HG03108 (cell line): ENCODE results near the gene PPP1R8.
"Not testable (repeated sequence)": the region's sequence is repeated elsewhere in the genome, so short reads cannot be mapped to it uniquely, and the experiment has no call there.

Source experiments
- ATAC-seq: cut with Tn5 transposase; IDR thresholded peaks from one replicate; pipeline ENCODE4 v1.9.1; 2021; ENCODE audit warnings: moderate library complexity; ENCODE audit not compliant: unreplicated experiment

The PPP1R8 gene

DNA sequence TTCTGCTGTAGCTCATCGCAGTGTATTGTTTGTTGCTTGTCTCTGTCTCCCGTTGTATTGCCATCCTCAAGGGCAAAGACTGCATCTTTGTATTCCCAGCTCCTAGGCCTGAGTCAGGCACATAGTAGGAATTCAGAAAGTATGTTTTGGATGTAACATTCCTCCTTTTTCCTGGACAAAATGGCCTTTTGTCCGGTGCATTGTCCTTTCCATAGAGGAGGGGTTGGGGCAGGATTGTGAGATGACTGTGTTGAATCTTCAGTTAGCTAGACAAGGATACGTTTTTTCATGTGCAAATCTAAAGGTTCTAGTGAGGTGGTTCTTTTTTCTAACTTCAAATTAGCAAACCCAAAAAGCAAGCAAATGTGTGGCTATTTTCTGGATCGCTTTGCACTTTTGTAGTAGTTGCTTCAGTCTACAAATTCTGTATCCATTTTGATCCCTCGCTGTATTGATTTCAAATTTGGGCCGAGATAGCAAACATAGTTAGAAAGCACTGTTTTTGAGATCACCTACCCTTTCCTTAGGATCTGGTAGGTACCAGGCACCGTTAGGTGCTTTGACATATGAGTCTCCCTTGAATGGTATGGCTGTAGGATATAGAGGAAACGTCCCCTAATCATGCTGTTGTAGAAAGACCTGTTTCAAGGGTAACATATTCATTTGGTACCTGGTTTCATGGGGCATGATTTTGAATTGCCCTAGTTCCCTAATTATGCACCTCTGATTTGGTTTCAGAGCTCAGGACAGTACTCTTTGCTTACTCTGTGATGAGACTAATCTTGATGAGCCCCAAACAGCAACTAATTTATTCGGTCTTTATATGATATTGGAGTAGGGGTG lies 1.2 kb downstream of the PPP1R8 start:
- ATAC-seq, result no peak

DNA sequence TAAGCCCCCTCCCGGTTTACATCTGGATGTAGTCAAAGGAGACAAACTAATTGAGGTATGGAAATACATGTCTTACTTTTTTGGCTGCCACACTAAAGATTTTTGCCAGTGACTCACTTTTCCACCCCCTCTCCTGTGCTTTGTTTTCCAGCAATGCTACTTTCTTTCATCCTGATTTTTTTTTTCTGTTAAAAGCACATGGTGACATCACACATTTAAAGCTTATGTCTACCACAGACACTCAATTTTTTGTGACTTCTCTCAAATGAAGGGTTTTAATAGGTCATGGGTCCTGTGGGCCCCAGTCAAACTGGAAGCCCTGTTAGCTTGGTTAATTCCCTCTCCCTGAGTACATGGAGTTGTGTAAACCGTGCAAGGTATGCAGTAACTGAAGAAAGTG lies 2.2 kb downstream of the PPP1R8 start:
- no peak for ATAC-seq

DNA sequence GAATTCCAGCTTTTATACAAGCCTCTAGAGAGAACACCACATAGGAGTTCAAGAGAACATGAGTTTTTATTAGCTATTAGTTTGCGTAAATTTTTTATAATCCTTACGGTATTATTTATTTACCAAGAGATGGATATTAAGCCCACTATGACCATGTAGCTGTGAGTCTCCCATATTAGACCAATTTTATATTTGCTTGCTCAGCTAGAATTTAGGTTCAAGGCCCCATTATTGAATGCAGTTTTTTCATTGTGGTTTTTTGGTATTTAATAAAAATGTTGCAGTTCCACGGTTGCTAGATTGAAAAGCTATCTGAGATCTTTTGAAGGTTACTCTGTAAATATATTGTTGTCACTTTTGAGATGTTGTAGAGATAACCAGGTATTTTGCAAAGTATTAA lies 2.9 kb downstream of the PPP1R8 start:
- ATAC-seq, result no peak

DNA sequence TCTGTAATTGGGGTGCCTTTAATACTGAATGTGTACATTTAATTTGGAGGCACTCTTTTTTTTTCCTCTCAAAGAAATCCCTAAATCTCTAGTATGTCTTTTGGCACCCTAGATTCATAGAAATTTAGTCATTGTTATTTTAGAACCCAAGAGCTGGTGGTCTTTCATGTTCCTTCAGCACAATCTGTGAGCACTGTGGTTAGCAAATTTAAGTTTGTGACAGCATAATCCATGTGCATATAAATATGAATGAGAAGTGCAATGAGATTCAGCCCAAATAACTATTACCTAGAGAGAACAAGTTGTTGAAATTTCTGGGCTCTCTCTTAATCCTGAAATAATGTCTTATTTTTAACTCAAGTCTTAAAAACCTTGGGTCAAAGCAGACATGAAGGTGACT lies 4.5 kb downstream of the PPP1R8 start:
- ATAC-seq, result no peak

DNA sequence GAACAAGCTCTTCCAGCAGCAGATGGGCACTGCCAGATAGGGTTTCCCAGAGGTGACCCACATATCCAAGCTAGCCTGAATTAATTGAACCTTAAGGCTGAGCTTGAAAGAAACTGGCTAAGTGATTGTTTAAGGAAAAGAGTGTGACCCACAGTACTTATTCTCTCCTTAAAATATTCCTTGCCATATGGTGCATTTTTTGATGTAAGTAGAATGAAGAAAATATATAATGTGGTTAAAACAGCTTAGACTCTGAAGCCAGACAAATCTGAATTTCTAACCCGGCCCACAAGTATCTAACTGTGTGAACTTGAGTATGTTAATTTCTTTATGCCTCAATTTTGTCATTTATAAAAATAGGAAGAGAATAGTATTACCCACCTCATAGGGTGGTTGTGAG lies 4.9 kb downstream of the PPP1R8 start:
- no peak for ATAC-seq

DNA sequence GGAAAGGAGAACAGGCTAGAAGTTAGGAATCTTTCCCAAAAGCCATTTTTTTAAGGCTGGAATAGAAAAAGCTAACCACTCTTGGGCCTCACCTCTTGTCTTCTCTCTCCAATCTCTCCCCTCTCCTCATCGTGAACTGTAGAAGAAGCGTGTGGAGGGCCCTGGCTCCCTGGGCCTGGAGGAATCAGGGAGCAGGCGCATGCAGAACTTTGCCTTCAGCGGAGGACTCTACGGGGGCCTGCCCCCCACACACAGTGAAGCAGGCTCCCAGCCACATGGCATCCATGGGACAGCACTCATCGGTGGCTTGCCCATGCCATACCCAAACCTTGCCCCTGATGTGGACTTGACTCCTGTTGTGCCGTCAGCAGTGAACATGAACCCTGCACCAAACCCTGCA lies 19.4 kb downstream of the PPP1R8 start:
- no peak for ATAC-seq

DNA sequence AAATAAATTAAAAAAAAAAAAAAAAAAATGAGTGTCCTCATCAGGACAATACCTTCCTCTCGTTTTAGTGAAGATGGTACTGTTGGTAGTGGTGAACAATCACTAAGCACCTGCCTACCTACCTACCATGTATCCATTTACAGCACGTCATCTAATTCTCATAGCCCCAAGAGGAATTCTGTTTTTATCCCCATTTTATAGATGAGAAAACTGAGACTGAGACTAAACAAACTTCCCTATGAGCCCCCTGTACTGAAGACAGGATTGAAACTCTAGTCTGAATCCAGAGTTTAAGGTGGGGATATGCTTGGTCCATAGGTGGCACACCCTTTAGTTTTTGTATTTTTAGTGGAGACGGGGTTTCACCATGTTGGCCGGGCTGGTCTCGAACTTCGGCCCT lies 24.5 kb downstream of the PPP1R8 start:
- ATAC-seq, result no peak

DNA sequence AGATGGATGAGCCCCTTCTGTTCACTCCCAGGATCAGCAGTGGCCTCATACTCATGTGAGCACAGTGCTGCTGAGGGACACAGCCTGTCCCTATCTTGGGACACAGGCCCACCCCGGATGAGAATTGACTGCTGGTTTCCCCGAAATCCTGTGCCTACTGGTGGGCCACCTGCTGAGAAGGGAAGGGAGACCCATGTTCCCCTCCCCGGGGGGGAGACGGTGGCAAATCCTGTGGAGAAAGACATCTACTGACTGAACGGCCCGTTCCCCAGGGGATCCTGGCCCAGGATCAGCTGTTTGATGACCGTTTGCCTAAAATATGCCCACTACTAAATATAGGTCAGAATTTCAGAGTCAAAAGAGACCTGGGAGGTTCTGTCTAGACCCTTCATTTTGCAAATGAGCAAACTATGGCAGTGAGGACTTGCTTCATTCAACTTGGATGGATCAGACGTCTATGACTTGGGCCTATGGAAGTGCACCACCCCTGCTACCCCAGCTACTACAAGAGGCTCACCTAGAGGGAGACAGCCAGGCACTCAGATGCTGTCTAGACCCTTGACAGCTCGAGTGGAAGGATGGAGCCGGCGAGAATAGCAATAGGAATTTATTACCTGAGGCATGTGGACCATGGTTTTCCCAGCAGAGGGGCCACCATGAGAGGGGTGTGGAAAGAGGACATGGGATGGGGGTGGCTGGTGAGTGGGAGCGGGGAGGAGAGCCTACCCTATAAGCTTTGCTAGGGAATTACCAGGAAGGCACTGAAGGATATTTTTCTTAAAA lies 26.2 kb downstream of the PPP1R8 start:
- ATAC-seq, result no peak

DNA sequence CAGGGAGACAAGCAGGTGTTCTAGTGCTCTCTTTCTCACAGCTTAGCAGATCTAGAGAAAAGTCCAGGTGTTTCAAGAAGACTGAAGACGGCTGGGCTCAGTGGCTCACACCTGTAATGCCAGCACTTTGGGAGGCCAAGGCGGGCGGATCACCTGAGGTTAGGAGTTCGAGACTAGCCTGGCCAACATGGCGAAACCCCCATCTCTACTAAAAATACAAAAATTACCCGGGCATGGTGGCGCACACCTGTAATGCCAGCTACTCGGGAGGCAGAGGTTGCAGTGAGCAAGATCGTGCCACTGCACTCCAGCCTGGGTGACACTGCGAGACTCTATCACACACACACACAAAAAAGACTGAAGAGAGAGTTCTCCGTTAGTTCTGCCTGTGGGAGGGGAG lies 27.0 kb downstream of the PPP1R8 start:
- not testable (repeated sequence) for ATAC-seq

DNA sequence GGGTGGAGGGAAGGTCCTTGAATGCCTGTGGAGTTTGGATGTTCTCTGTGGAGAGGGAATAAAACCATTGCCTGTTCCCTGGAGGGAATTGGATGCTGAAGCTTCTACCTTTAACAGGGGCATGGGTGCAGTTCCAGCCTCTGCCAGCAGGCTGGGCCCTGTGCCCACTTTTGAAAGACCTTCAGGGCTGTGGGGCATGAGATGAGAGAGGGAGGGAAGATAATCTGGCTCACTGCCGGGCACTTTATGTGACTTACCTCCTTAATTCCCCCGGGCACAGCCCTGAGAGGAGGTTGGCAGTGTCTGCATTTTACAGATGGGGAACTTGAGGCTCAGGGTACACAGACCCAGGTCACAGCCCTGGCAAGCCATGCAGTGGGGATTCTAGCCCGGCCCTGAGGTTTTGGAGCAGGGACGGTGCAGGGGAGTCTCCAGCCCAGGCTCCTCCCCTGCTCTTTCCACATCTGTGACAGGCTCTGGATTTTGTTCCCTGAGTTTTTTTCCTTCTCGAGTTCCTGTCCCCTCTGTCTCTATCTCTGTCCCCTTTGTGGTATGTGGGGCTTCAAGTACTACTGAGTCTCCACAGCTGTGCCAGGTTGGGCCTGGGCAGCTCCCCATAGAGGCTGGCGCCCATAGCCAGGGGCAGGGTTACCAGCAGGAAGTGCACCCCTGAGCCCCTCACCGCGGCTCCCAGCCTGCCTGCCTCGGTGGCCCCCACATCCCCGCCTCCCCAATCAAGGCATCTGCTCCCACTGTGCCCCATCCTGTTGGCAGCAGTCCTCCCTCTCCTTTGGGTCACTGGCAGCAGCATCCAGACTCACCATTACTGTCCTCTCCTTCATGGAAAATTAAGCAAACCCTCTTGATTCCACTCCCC lies 27.7 kb downstream of the PPP1R8 start:
- peak; percentile 74 for ATAC-seq

DNA sequence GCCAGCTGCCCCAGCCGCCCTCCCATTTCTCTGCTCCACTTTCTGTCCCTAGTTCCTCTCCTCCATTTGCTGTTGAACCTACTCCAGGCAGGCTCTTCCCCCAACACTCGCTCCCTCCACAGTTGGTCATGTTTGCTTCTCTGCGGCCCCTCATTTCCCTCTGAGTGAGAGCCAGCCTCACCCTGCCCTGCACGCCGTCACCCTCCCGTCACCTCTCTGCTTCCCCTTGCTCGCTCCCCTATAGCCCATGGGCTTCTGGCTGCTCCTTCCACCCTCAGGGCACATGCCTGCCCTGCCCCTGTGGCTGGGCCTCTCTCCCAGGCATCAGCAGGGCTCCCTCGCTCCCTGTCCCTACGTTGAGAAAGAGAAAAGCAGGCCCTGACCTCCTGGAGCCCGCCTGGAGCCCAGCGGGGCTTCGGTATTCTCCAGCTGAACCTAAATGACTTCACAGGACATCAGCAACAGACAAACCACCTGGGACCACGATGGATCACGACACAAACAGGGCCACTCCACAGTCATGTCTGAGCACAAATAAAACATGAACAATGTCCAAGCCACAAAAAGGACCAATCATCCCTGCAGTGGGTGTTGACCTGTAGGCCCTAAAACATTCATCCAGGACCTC lies 28.5 kb downstream of the PPP1R8 start:
- ATAC-seq, result no peak

DNA sequence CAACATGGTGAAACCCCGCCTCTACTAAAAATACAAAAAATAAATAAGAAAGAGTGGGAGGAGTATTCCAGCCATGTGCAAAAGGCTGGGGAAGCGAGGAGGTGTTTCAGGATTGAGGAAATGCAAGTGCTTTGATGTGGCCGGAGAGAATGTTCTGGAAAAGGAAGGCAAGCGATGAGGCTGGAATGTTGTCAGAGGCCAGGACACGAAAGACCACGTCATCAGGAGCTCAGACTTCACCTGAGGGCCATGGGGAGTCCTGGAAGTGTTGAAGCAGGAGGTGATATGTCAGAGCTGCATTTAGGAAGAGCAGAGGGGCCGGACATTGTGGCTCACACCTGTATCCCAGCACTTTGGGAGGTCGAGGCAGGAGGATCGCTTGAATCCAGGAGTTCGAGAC lies 30.9 kb downstream of the PPP1R8 start:
- no peak for ATAC-seq

DNA sequence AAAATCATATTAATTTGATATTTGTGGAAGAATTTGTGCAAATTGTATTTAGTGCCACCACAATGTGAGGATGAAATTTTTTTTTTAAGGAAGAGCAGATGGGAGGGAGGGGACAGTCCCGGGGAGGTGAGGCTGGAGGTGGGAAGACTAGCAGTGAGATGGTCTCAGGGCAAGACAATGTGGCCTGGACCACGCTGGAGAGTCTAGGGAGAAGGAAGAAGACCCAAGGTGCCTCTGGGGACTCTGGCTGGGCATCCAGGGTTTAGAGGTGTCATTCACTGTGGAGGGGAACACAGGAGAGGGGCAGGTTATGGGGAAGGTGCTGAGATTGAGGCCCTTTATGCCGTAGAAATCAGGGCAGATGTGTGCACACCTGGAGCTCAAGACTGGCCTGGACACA lies 31.4 kb downstream of the PPP1R8 start:
- no peak for ATAC-seq

DNA sequence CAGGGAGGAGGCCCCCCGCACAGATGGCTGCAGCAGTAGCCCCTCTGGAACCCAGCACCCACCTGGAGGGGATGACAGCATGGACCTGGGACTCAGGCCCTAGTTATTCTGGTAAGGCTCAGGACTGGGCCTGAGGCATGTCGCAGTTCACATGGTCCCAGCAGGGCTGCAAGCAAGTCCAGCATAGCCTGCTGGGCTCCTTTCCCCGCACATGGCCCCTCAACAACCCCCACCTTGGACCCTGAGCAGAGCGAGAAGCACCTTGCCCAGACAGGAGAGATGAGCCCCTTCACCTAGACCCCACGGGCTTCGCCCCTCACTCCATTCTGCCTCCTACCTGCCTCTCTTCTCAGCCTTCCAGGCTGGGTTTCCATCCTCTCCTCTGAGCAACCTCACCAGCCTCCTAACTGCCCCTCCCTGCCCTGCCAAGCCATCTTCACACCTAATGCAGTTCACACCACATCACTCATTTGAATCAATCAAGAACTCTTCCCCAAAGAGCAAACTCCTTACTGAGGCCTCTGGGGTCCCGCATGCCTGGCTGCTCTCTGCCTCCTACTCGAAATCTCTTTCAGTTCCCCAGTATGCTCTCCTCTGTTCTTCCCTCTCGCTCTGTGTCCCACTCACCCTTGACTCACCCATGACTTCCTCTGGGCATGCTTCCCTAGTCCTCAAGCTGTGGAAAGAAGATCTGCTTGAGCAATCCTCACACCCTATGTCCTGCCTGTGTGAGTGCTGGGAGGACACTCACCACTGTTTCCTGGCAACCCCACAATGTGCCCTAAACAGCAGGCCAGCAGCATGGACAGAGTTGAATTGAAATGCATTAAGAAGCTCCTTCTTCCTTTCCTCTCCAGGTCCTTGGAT lies 32.3 kb downstream of the PPP1R8 start:
- no peak for ATAC-seq

DNA sequence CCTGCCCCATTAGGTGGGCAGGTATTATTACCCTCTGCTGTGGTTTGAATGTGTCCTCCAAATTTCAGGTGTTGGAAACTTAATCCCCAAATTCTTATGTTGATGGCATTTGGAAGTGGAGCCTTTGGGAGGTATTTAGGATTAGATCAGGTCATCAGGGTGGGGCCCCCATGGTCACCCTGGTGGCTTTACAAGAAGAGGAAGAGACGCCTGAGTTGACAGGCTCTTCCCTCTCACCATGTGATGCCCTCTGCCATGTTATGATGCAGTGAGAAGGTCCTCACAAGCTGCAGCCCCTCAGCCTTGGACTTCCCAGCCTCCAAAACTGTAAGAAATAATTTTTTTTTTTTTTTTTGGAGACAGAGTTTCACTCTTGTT lies 32.9 kb downstream of the PPP1R8 start:
- ATAC-seq, result no peak

DNA sequence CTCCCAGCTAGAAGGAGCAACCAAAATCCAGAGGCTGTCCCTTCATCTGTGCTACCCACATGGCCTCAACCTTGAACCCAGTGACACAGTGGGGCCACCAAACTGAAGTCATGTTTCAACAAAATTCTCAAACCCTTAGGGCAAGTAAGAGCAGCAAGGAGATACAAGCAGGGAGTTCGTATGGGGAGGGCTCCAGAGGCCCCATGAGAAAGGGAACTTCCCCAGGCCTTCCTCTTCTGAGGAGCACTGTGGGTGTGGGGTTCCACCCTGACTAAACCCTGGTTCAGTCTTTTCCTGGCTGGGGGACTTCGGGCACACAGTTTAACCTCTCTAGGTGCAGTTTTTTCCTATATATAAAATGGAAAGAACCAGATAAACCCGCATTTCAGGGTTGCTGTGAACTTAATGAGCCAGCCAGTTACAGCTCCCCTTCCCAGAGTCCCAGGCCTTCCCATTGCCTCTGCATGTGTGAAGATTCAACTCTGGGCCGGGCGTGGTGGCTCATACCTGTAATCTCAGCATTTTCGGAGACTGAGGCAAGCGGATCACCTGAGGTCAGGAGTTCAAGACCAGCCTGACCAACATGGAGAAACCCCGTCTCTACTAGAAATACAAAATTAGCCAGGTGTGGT lies 33.8 kb downstream of the PPP1R8 start:
- ATAC-seq, result no peak

DNA sequence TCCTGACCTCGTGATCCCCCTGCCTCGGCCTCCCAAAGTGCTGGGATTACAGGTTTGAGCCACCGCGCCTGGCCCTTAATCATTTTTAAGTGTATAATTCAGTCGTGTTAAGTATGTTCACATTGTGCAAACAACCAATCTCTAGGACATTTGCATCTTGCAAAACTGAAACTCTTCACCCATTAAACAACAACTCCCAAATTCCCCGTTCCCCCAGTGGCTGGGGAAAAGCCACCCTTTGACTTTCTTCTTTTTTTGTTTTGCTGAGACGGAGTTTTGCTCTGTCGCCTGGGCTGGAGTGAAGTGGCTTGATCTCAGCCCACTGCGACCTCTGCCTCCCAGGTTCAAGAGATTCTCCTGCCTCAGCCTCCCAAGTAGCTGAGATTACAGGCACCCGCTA lies 35.2 kb downstream of the PPP1R8 start:
- ATAC-seq, result no peak

DNA sequence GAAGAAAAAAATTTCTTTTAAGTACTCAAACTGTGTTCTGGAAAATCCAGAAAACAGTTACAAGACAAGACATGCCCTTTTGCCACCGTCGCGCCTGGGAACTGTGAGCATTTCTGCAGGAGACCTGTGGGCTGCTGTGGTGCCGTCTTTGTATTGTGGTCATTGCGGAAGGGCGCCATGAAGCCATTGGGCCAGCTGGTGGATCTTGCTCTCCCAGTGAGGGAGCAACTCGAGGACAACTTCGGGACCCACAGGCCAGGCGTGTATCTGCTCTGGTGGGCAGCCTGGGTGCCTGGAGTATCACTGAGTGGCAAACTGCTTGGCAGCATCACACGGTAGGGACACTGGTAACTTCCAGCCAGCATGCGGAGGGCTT lies 38.0 kb downstream of the PPP1R8 start:
- ATAC-seq, result no peak

DNA sequence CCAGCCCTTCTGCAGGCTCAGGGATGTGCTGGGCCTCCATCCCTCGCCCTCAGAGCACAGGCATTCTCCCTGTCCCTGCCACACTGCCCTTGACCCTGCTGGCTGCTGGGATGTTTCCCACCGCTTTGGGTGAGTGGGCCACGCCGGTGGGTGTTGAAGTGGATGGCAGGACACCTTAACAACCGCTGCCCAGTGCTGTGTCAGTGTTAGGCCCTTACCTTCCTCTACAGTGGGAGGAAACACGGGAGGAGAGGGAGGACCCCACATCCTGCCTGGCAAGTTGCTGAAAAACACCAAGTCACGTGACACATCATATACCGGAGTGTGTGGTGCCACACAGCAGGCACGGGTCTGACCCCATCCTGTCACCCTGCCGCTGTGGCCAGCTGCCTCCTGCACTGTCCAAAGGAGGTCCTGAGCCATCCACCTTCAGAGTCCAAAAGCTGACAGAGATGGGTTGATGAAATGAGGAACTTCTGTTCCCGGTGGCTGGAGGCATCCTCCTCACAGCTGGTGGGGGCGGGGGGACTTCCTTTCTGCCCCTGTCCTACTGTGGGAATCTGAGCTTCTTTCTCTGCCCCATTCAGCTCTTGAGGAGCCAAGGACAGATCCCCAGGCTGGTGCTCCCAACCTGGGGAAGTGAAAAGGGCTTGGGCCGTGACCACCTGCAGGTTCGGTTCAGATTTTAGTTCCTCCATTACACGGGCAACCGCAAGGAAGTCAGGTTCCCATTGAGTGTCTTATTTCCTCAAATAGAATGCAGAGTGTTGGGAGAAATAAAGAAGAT lies 38.5 kb downstream of the PPP1R8 start:
- peak; percentile 38 for ATAC-seq
